Mucosa of rectum (tissue), 2 donors: ENCODE results near the gene MYOG.

Experiments
- H3K27ac ChIP-seq, 2 donors: one replicate each; pipeline ENCODE4 v1.7.0; 2013; ENCODE audit warnings: inconsistent platforms in 2 of 2, low read depth in 2 of 2, low read length in 2 of 2
- H3K27me3 ChIP-seq, 2 donors: one replicate each; pipeline ENCODE4 v1.7.0; 2013; ENCODE audit warnings: low read length in 2 of 2; ENCODE audit not compliant: control insufficient read depth in 2 of 2, insufficient read depth in 2 of 2
- H3K36me3 ChIP-seq, 2 donors: one replicate each; pipeline ENCODE4 v1.7.0; 2013; ENCODE audit warnings: low read length in 2 of 2; ENCODE audit not compliant: control insufficient read depth in 2 of 2, insufficient read depth in 2 of 2
- H3K4me1 ChIP-seq, 2 donors: one replicate each; pipeline ENCODE4 v1.7.0; 2013; ENCODE audit warnings: low read length in 2 of 2, mild to moderate bottlenecking in 1 of 2; ENCODE audit not compliant: control insufficient read depth in 2 of 2, insufficient read depth in 2 of 2
- H3K4me3 ChIP-seq, 2 donors: one replicate each; pipeline ENCODE4 v1.7.0; 2013; ENCODE audit warnings: low read length in 2 of 2
- H3K9ac ChIP-seq, 2 donors: one replicate each; pipeline ENCODE4 v1.7.0; 2013; ENCODE audit warnings: low read length in 2 of 2, low read depth in 1 of 2, mild to moderate bottlenecking in 1 of 2
- H3K9me3 ChIP-seq, 2 donors: one replicate each; pipeline ENCODE4 v1.7.0; 2013; ENCODE audit warnings: low read length in 2 of 2; ENCODE audit not compliant: control insufficient read depth in 2 of 2
- donor health status: healthy.
- donor health status: Normal muscosa, but diverticular disease.

The MYOG gene

DNA sequence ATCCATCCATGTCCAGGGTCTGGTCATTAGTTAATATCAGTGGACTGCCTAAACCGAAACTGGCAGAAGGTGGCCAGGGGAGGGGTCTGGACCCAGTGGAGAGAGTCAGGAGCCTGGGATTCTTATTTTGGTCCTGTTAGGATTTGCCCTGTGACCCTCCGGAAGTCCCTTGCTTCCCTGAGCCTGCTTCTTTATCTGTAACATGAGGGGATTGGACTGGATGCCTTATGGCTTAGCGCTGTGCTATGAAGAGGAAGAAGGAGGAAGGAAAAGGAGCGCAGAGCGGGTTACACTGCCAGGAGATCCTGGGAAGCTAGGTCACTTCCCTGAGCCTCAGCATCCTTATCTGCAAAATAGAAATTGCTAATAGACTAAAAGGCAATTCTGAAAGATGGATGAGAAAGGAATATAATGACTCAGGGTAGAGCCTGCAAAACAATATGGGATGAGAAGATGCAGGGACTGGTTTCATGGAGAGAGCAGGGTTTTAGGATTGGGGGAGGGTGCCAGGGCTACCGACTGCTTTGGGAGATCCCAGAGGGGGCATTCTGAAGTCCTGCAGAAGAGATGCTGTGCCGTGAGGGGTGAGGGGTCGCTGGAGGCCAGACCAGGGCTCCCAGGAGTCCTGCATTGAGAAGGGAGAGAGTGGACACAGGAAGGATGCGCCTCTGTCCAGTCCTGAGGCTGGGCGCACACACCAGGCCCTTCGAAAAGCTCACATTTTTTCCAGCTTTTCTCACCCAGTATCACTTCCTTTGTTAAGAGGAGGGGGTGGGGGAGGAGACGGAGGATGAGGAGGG is 41.3 kb upstream of the MYOG start:
- Histone ChIP-seq H3K27me3 (peaks cover 17 to 22% of the 10 kb centered on the region in 2 donors), H3K4me1 (peaks cover 12 to 13% of the 10 kb centered on the region in 2 donors), H3K36me3 (no peaks in the 10 kb centered on the region), H3K27ac (no peak overlapping the region), H3K4me3 (no peak overlapping the region), H3K9ac (no peak overlapping the region), H3K9me3 (no peaks in the 10 kb centered on the region)

- no peaks in the 10 kb centered on the region for H3K9me3 ChIP-seq
- H3K27me3 ChIP-seq: peaks cover 17 to 23% of the 10 kb centered on the region in 2 donors
- no peak overlapping the region for H3K27ac ChIP-seq
- H3K4me3 ChIP-seq: no peak overlapping the region
- H3K9ac ChIP-seq: no peak overlapping the region
- H3K4me1 ChIP-seq: peaks cover 12 to 13% of the 10 kb centered on the region in 2 donors
- no peaks in the 10 kb centered on the region for H3K36me3 ChIP-seq
Observed at GRCh38 chr1:203126151-203126865, 40.5 kb upstream of the MYOG start.

GRCh38 chr1:203124546-203125317 is 38.9 kb upstream of the MYOG start:
- H3K9ac ChIP-seq: no peak overlapping the region
- H3K36me3 ChIP-seq: no peaks in the 10 kb centered on the region
- peaks cover 10 to 12% of the 10 kb centered on the region in 2 donors for H3K4me1 ChIP-seq
- H3K27ac ChIP-seq: no peak overlapping the region
- no peak overlapping the region for H3K4me3 ChIP-seq
- H3K27me3 ChIP-seq: peaks cover 17 to 31% of the 10 kb centered on the region in 2 donors
- no peaks in the 10 kb centered on the region for H3K9me3 ChIP-seq

DNA sequence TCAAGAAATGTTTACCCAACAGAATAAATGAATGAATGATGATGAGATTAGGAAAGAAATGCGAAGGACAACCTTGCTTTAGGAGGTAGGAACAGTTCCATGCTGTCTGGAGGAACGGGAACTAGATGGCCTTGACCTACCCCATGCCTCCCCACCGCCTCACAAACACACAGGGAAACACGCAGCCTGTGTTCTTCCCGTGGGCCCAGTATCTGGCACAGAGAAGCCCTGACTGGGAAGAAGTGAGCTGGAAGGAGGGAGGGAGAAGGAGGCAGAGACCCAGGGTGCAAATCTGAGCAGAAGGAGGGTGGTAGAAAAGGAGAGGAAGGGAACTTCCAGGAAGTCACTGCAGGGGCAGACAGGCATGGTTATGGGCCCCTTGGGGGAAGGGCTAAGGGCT is 38.2 kb upstream of the MYOG start:
- Histone ChIP-seq H3K27me3 (peaks cover 18 to 32% of the 10 kb centered on the region in 2 donors), H3K36me3 (no peaks in the 10 kb centered on the region), H3K27ac (no peak overlapping the region), H3K9me3 (no peaks in the 10 kb centered on the region), H3K4me1 (peaks cover 10 to 12% of the 10 kb centered on the region in 2 donors), H3K4me3 (no peak overlapping the region), H3K9ac (no peak overlapping the region)

- Histone ChIP-seq H3K36me3 (no peaks in the 10 kb centered on the region), H3K9me3 (no peaks in the 10 kb centered on the region), H3K4me3 (no peak overlapping the region), H3K4me1 (peaks cover 3% of the 10 kb centered on the region in 2 donors), H3K27me3 (peaks cover 22 to 30% of the 10 kb centered on the region in 2 donors), H3K9ac (no peak overlapping the region), H3K27ac (no peak overlapping the region)
Observed at GRCh38 chr1:203122159-203122558, 36.3 kb upstream of the MYOG start.

DNA sequence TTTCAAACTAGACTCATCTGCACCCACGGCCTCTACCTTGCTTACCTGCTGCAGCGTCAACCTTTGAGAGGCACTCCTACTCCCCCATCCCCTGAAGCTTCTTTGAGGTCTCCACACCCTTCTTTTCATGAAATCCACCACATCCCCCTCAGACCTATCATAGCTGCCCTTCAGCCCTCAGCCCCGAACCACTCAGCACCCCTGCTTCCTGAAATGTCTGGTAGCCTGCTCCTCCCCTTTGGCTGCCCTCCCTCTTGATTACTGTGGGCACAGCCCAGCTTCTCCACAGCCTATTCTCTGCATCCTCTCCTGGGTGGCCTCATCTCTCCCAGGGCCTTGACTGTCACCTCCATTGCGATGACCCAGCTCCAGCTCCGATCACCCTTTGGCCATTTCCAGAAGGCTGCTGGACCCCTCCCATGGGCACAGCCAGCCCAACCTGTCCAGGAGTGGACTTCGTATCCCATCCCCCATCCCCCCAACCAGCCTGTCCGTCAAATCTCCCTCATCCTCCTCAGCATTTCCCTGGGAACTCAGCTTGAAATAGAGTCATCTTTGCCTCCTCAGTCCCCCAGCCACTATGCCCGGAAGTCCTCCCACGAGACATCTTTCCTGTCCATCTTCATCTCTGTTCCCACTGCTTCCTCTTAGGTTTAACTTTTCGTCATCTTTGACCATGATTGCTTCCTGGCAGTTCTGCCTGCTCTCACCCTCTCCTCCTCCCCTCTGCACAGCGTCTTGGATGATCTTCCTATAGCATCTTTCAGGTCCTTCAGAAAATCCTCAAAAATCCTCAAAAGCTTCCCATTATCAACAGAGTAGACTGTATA is 35.6 kb upstream of the MYOG start:
- Histone ChIP-seq H3K9me3 (no peaks in the 10 kb centered on the region), H3K27ac (no peak overlapping the region), H3K27me3 (peaks cover 22 to 24% of the 10 kb centered on the region in 2 donors), H3K9ac (no peak overlapping the region), H3K4me3 (no peak overlapping the region), H3K4me1 (peaks cover 0 to under 1% of the 10 kb centered on the region in 2 donors), H3K36me3 (no peaks in the 10 kb centered on the region)

DNA sequence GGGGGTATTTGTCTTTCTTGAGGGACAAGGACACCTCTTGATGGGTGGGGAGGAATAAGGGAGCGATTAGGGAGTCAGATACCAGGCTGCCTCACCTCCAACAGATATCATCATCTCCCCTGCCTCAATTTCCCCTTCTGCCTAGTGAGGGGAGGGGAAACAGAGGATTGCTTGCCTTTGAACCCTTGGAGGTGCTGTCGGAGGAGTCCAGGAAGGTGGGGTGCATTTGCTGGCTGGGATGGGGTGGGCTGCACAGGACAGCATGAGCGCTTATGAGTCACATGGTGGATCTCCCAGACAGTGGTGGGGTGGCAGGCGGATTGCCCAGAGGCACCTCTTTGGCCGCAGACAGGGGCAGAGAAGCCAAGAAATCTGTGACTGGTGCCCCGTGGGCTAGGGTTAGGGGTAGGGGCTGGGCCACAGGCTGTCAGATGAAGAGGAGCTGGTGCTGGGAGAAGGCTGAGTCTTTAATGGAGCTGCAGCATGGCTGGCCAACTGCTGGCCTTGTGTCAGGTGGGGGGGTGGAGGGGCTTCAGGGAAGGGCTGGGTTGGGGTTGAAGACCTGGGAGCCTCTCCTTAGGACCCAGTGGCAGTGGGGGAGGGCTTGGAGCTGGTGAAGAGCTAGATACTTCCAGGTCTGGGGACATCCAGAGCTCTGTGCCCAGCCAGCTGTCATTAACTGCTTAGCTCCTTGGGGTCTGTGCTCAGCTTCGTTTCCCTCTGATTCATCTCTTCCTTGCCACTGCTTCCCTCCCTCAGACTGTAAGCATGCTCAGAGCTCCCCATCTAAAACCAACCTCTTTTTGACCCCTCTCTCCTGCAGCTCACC is 34.7 kb upstream of the MYOG start:
- Histone ChIP-seq H3K4me3 (no peak overlapping the region), H3K36me3 (no peaks in the 10 kb centered on the region), H3K9ac (no peak overlapping the region), H3K27me3 (peaks cover 14 to 26% of the 10 kb centered on the region in 2 donors), H3K27ac (no peak overlapping the region), H3K9me3 (no peaks in the 10 kb centered on the region), H3K4me1 (no peaks in the 10 kb centered on the region)

DNA sequence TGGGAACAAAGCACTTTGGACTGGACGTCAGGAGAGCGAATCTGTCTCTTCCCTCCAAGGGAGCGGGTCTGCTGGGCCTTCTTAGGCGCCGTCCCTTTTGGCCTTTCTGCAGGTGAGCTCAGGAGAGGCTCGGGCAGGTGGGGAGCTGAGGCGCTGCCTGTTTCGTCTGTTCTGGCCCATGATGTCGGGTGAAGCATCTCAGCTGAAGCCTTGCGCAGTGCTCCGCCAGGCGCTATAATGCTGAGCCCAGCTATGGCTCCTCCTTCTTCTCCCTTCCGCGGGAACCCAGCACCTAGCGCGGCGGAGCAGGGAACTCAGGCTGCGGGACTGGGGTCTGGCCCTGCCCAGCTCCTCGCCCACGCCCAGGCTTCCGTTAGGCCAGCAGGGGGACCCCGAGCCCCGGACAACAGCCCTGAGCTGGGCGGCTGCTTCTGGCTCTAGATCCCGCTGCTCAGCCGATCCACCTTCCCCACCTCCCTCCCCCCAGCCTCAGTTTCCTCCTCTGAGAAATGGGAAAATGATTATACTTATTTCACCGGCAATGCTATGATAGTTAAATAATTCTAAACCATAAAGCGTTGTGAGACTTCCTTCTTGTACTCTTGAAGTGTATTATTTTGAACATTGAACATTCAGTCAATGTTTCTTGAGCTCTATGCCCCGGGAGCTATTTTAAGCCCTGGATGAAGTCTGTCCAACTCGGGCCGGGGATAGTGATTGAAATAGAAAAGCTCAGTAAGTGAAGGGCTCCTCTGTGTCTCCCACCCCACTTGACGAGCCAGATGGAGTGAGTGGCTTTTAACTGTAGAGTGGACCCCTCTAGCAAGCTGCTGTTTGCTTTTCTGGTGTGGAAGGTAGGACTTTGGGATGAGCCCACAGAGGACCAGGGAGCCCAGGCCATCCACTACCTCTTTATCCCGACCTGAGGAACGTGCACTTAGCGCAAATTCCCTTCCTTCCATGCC is 32.1 kb upstream of the MYOG start:
- no peaks in the 10 kb centered on the region for H3K36me3 ChIP-seq
- H3K27me3 ChIP-seq: peaks cover 9 to 21% of the 10 kb centered on the region in 2 donors
- H3K9me3 ChIP-seq: no peaks in the 10 kb centered on the region
- H3K4me3 ChIP-seq: no peak overlapping the region
- no peaks in the 10 kb centered on the region for H3K4me1 ChIP-seq
- no peak overlapping the region for H3K9ac ChIP-seq
- no peak overlapping the region for H3K27ac ChIP-seq
